Calu3 (cell line): Measurements from ENCODE around the gene PRKCI. TPM values are rescaled to one million over a fixed set of nuclear protein-coding genes. Genes with fewer than 3 reads are reported as not detected.
"Not testable (repeated sequence)": the region's sequence is repeated elsewhere in the genome, so short reads cannot be mapped to it uniquely, and the experiment has no call there.

Experiments used
- BruUV-seq: library from RNA; stranded (reverse); fragments of 400-500 nt; replicated peaks from 2 replicates; lab custom pipeline; 2021; lab: Mats Ljungman, UMichigan
- CTCF ChIA-PET: fragments of 300-600 bp; sonication (Branson Sonifier 250); formaldehyde crosslinking; loops from one replicate; lab custom pipeline; 2022; ENCODE audit warnings: antibody characterized with exemption; lab: Charles Lee
- DNase-seq: peaks from one replicate; pipeline ENCODE4 v3.0.0; 2022
- H3K27ac Mint-ChIP-seq: one replicate; pipeline ENCODE4 v1.8.0; 2022; ENCODE audit warnings: mixed read lengths; ENCODE audit not compliant: unreplicated experiment
- H3K27me3 Mint-ChIP-seq: one replicate; pipeline ENCODE4 v1.8.0; 2022; ENCODE audit warnings: mixed read lengths; ENCODE audit not compliant: unreplicated experiment
- H3K36me3 Mint-ChIP-seq: one replicate; pipeline ENCODE4 v1.8.0; 2022; ENCODE audit warnings: mild to moderate bottlenecking, moderate library complexity, mixed read lengths; ENCODE audit not compliant: insufficient read depth, unreplicated experiment
- H3K4me1 Mint-ChIP-seq: one replicate; pipeline ENCODE4 v1.8.0; 2022; ENCODE audit warnings: mild to moderate bottlenecking, low read depth, mixed read lengths; ENCODE audit not compliant: unreplicated experiment
- H3K4me3 Mint-ChIP-seq: one replicate; pipeline ENCODE4 v1.8.0; 2022; ENCODE audit warnings: mild to moderate bottlenecking, low read depth, moderate library complexity, mixed read lengths; ENCODE audit not compliant: unreplicated experiment
- H3K9me3 Mint-ChIP-seq: one replicate; pipeline ENCODE4 v1.8.0; 2022; ENCODE audit warnings: low read depth, mixed read lengths; ENCODE audit not compliant: unreplicated experiment
- CTCF ChIP-seq: fragments of 200-600 bp; IDR thresholded peaks from one replicate; pipeline ENCODE4 v1.8.0; 2022; ENCODE audit warnings: antibody characterized with exemption; ENCODE audit not compliant: unreplicated experiment
- intact Hi-C: fragments of 100-400 bp; cut with micrococcal nuclease; formaldehyde crosslinking; loops from one replicate; pipeline ENCODE4 v1.10.0; 2022; ENCODE audit not compliant: unreplicated experiment
- total RNA-seq: library from RNA; stranded (reverse); gene quantifications from 2 replicates; pipeline ENCODE4 v1.2.3, GENCODE V29; 2022

Gene PRKCI
- total RNA-seq, 1 experiment from 2014 or later, result 79.5 TPM

GRCh38 chr3:170327040-170327808, 105.0 kb downstream of the PRKCI start:
- no TSS peak for BruUV-seq
- no peak for DNase-seq
- H3K27me3 Mint-ChIP-seq, result no peaks in the 10 kb centered on the region
- peaks cover 20% of the 10 kb centered on the region for H3K36me3 Mint-ChIP-seq
- H3K27ac Mint-ChIP-seq, result no peak overlapping the region
- intact Hi-C loops, result no loop called here
- CTCF ChIA-PET, result no interaction called here
- H3K9me3 Mint-ChIP-seq, result peaks cover 3% of the 10 kb centered on the region
- no peak for TF ChIP-seq CTCF
- no peak overlapping the region for H3K4me3 Mint-ChIP-seq
- H3K4me1 Mint-ChIP-seq, result peaks cover 57% of the 10 kb centered on the region

GRCh38 chr3:170327868-170328548, 105.8 kb downstream of the PRKCI start:
- DNase-seq, BruUV-seq, H3K27me3 Mint-ChIP-seq, H3K9me3 Mint-ChIP-seq, intact Hi-C loops, H3K4me3 Mint-ChIP-seq, H3K27ac Mint-ChIP-seq: not testable (repeated sequence)
- Mint-ChIP-seq H3K36me3 (peaks cover 20% of the 10 kb centered on the region), H3K4me1 (peaks cover 58% of the 10 kb centered on the region)
- CTCF ChIA-PET, result interaction anchor here (1.2 kb wide), 1 partner anchor 10 kb away, joined by 5 read pairs; no protein-coding TSS in a partner anchor

GRCh38 chr3:170330366-170330765, 108.1 kb downstream of the PRKCI start:
- intact Hi-C loops, result loop anchor here (2.0 kb wide), 1 partner anchor 28 kb away; no protein-coding TSS in a partner anchor
- peak; percentile 90 for DNase-seq
- peaks cover 32% of the 10 kb centered on the region for H3K36me3 Mint-ChIP-seq
- BruUV-seq, result no TSS peak
- H3K27me3 Mint-ChIP-seq, result no peaks in the 10 kb centered on the region
- no peak for TF ChIP-seq CTCF
- CTCF ChIA-PET, result interaction anchor here (0.9 to 1.0 kb wide), 2 partner anchors 10 to 23 kb away, joined by 3 read pairs; no protein-coding TSS in a partner anchor
- peak overlapping the region; percentile 100 for H3K27ac Mint-ChIP-seq
- peaks cover 3% of the 10 kb centered on the region for H3K9me3 Mint-ChIP-seq
- peak overlapping the region; percentile 65 for H3K4me3 Mint-ChIP-seq
- H3K4me1 Mint-ChIP-seq, result peaks cover 54% of the 10 kb centered on the region

- TF ChIP-seq CTCF, result no peak
- Mint-ChIP-seq H3K9me3 (peaks cover 3% of the 10 kb centered on the region), H3K27me3 (no peaks in the 10 kb centered on the region), H3K4me1 (peaks cover 58% of the 10 kb centered on the region), H3K36me3 (peaks cover 35% of the 10 kb centered on the region), H3K4me3 (peak overlapping the region; percentile 65), H3K27ac (peak overlapping the region; percentile 100)
- intact Hi-C loops, result loop anchor here (2.0 kb wide), 1 partner anchor 28 kb away; no protein-coding TSS in a partner anchor
- CTCF ChIA-PET, result no interaction called here
- no TSS peak for BruUV-seq
- DNase-seq, result peak; percentile 91
Observed at GRCh38 chr3:170331143-170331542, 108.9 kb downstream of the PRKCI start.
